HepG2 (cell line): ENCODE measurements around the gene SHROOM1. TPM values are rescaled to one million over a fixed set of nuclear protein-coding genes. Genes with fewer than 3 reads are reported as not detected.

Experiments used
- ELF1 ChIP-seq: sonication (generic); formaldehyde crosslinking; IDR thresholded peaks from 2 replicates; pipeline ENCODE4 v1.4.0; 2020; ENCODE audit warnings: missing genetic modification reagents
- FLYWCH1 ChIP-seq: sonication (generic); formaldehyde crosslinking; IDR thresholded peaks from 2 replicates; pipeline ENCODE4 v1.8.1; 2023; ENCODE audit warnings: mild to moderate bottlenecking, missing genetic modification reagents
- FOXO1 ChIP-seq: sonication (generic); formaldehyde crosslinking; IDR thresholded peaks from 2 replicates; pipeline ENCODE4 v1.4.0; 2020; ENCODE audit warnings: missing genetic modification reagents
- FOXO4 ChIP-seq: sonication (generic); formaldehyde crosslinking; conservative IDR thresholded peaks from 2 replicates; pipeline ENCODE4 v1.8.1; 2023; ENCODE audit warnings: missing genetic modification reagents
- HDAC1 ChIP-seq: sonication (generic); formaldehyde crosslinking; IDR thresholded peaks from 2 replicates; pipeline ENCODE4 v1.5.1; 2020; ENCODE audit warnings: mild to moderate bottlenecking, missing genetic modification reagents
- HNF1B ChIP-seq: sonication (generic); formaldehyde crosslinking; IDR thresholded peaks from 2 replicates; pipeline ENCODE4 v1.5.1; 2020; ENCODE audit warnings: mild to moderate bottlenecking, moderate library complexity, missing genetic modification reagents
- HNF4G ChIP-seq, 2 experiments: sonication (generic) in 1 of 2; formaldehyde crosslinking in 1 of 2; IDR thresholded peaks; 2 replicates each; pipeline versions ENCODE4 v1.4.0 to v1.6.1; 2011 to 2020; ENCODE audit warnings: borderline replicate concordance in 2 of 2, low read depth in 2 of 2, mild to moderate bottlenecking in 2 of 2, low read length in 1 of 2, missing genetic modification reagents in 1 of 2, moderate library complexity in 1 of 2
- KMT2B ChIP-seq: IDR thresholded peaks from 2 replicates; pipeline ENCODE4 v1.6.1; 2016; ENCODE audit warnings: missing genetic modification reagents, missing compliant biosample characterization
- NFKBIZ ChIP-seq: IDR thresholded peaks from 2 replicates; pipeline ENCODE4 v1.6.1; 2018; ENCODE audit warnings: missing genetic modification reagents, missing compliant biosample characterization
- NR2F1 ChIP-seq, 2 experiments: fragments of 450-650 bp in 1 of 2; formaldehyde crosslinking in 1 of 2; IDR thresholded peaks; 2 replicates each; pipeline versions ENCODE4 v1.5.0 to v1.6.1; 2016 to 2020; ENCODE audit warnings: mild to moderate bottlenecking in 1 of 2, missing compliant biosample characterization in 1 of 2, missing genetic modification reagents in 1 of 2, moderate library complexity in 1 of 2
- PITX1 ChIP-seq: sonication (generic); formaldehyde crosslinking; IDR thresholded peaks from 2 replicates; pipeline ENCODE4 v1.5.1; 2020; ENCODE audit warnings: mild to moderate bottlenecking, missing genetic modification reagents
- PPARG ChIP-seq: conservative IDR thresholded peaks from 2 replicates; pipeline ENCODE4 v1.6.1; 2016; ENCODE audit warnings: missing biosample characterization, missing genetic modification reagents
- RXRB ChIP-seq: IDR thresholded peaks from 2 replicates; pipeline ENCODE4 v1.6.1; 2016; ENCODE audit warnings: borderline replicate concordance, missing genetic modification reagents, missing compliant biosample characterization
- SNAPC2 ChIP-seq: sonication (generic); formaldehyde crosslinking; IDR thresholded peaks from 2 replicates; pipeline ENCODE4 v1.8.1; 2022; ENCODE audit warnings: mild to moderate bottlenecking, missing genetic modification reagents
- SP140L ChIP-seq: sonication (generic); formaldehyde crosslinking; IDR thresholded peaks from 2 replicates; pipeline ENCODE4 v1.4.0; 2020; ENCODE audit warnings: missing genetic modification reagents, borderline replicate concordance
- TBL1XR1 ChIP-seq: fragments of 150-350 bp; IDR thresholded peaks from 2 replicates; pipeline ENCODE4 v1.6.1; 2014; ENCODE audit warnings: borderline replicate concordance, low read length; ENCODE audit not compliant: partially characterized antibody
- TCF12 ChIP-seq, 2 experiments: fragments of 450-650 bp in 1 of 2; sonication (generic) in 1 of 2; formaldehyde crosslinking in 1 of 2; IDR thresholded peaks; 2 replicates each; pipeline versions ENCODE4 v1.6.1 to v1.8.0; 2017 to 2022; ENCODE audit warnings: antibody characterized with exemption in 1 of 2, mild to moderate bottlenecking in 1 of 2, missing genetic modification reagents in 1 of 2, moderate library complexity in 1 of 2
- WIZ ChIP-seq: sonication (generic); formaldehyde crosslinking; IDR thresholded peaks from 2 replicates; pipeline ENCODE4 v1.5.1; 2020; ENCODE audit warnings: mild to moderate bottlenecking, missing genetic modification reagents
- ZFY ChIP-seq: sonication (generic); formaldehyde crosslinking; IDR thresholded peaks from 2 replicates; pipeline ENCODE4 v1.4.0; 2020; ENCODE audit warnings: missing genetic modification reagents
- ZKSCAN1 ChIP-seq: fragments of 150-350 bp; IDR thresholded peaks from 2 replicates; pipeline ENCODE4 v1.6.1; 2014; ENCODE audit warnings: low read length
- ZNF121 ChIP-seq: sonication (generic); formaldehyde crosslinking; IDR thresholded peaks from 2 replicates; pipeline ENCODE4 v1.5.0; 2020; ENCODE audit warnings: mild to moderate bottlenecking, missing genetic modification reagents
- ZNF264 ChIP-seq: sonication (generic); formaldehyde crosslinking; IDR thresholded peaks from 2 replicates; pipeline ENCODE4 v1.4.0; 2020; ENCODE audit warnings: missing genetic modification reagents
- ZNF567 ChIP-seq: sonication (generic); formaldehyde crosslinking; IDR thresholded peaks from 2 replicates; pipeline ENCODE4 v1.8.1; 2023; ENCODE audit warnings: mild to moderate bottlenecking, missing genetic modification reagents, borderline replicate concordance
- ZNF644 ChIP-seq: IDR thresholded peaks from 2 replicates; pipeline ENCODE4 v1.6.1; 2016; ENCODE audit warnings: low read depth
- polyA plus RNA-seq, 8 experiments: library from polyadenylated mRNA; depleted of rRNA in 3 of 8; stranded (reverse) in 7 of 8; unstranded in 1 of 8; fragments of >200 nt; fragmentation: Illumina TruSeq in 4 of 8; extraction: Trizol in 4 of 8; gene quantifications; 2 replicates each; pipeline versions ENCODE4 v1.2.1 to v1.2.3, GENCODE V29; 2011 to 2016; ENCODE audit warnings: low read depth in 4 of 8, missing spikeins in 1 of 8, mixed read lengths in 1 of 8; ENCODE audit not compliant: insufficient read depth in 1 of 8
- total RNA-seq, 5 experiments: library from RNA; depleted of rRNA; stranded (reverse); fragments of >200 nt; fragmentation: Illumina TruSeq; extraction: Trizol; gene quantifications; 2 replicates each; pipeline ENCODE4 v1.2.3, GENCODE V29; 2016; ENCODE audit warnings: low read depth in 1 of 5
- TF ChIP-seq, protein P1 (sequence below): sonication (generic); formaldehyde crosslinking; IDR thresholded peaks from 2 replicates; pipeline ENCODE4 v1.4.0; 2020; ENCODE audit warnings: missing genetic modification reagents

SHROOM1 gene
- total and polyA plus RNA-seq, 2 of the 13 experiments (the other 11 are each of a cell fraction or from before 2014, with no cell fraction given) = 18.2 to 25.7 TPM

DNA sequence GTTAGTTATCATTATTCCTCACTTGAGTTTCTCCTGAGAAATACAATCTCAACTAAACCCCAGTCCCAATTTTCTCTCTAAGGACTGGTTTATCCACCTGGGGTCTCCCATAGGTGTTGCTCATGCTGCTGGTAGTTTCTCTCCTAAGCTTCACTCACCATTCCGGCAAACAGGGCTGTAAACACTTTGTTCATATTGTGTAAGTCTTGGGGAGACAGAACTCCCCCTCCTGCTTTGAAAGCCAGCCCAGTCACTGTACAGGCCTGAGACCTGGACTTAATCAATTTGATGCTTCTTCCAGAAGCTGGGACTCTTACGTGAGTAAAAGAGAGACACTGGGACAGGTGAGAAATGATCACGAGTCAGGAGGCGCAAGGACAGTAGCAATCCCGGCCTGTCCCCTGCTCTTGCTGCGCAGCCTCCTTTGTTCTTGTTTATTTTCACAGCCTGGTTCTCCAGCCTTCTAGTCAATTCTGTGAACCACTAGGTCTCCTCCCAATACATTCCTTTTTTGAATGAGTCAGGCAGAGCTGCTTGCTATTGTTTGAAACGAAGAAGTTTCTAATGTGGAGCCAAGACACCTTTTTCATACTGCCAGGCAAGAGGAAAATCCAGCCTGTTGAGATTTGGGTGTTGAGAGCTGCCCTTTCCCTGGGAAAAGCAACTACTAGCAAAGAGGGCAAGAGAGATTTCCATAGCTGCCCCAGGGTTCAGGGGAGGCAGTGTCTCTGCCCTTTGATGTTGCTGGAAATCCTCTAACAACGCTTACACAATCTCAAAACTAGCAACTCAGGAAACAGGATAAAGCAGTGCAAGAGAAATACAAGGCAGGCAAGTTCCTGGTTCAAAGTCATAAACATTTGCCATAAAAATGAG, 9.2 kb upstream of the SHROOM1 start (continued):
- TF ChIP-seq ZNF644 (0 out of 2 replicates have a peak, but pooled peaks have one; percentile 53), NR2F1 (CRISPR knock-in tag; IDR thresholded peaks at IDR 0.05) (peak in 1 of 2 experiments; percentile 24; a peak in 1 of 4 replicates), ZFY (CRISPR knock-in tag) (peak; percentile 30), ZNF264 (0 out of 2 replicates have a peak, but pooled peaks have one; percentile 24), ELF1 (CRISPR knock-in tag) (peak; percentile 78), NFKBIZ (CRISPR knock-in tag) (0 out of 2 replicates have a peak, but pooled peaks have one; percentile 62), KMT2B (CRISPR knock-in tag) (0 out of 2 replicates have a peak, but pooled peaks have one; percentile 14), FLYWCH1 (CRISPR knock-in tag) (peak; percentile 20; the same call in 1 of the 2 replicates), HNF1B (CRISPR knock-in tag) (peak; percentile 55; the same call in 1 of the 2 replicates), ZNF567 (peak; percentile 51; the same call in 1 of the 2 replicates), ZNF121 (CRISPR knock-in tag) (no peak), PPARG (peak; percentile 62), SNAPC2 (CRISPR knock-in tag) (peak; percentile 47; the same call in 1 of the 2 replicates), PITX1 (CRISPR knock-in tag) (peak; percentile 68), TBL1XR1 (no peak), FOXO4 (CRISPR knock-in tag) (0 out of 2 replicates have a peak, but pooled peaks have one; percentile 42), ZKSCAN1 (0 out of 2 replicates have a peak, but pooled peaks have one; percentile 23), WIZ (peak; percentile 65), HNF4G (IDR thresholded peaks at IDR 0.05; ENCODE audit: borderline replicate concordance, low read depth, low read length) (peak; percentile 77), HNF4G (CRISPR knock-in tag; IDR thresholded peaks at IDR 0.05; ENCODE audit: borderline replicate concordance, low read depth) (0 out of 2 replicates have a peak, but pooled peaks have one; percentile 49), SP140L (CRISPR knock-in tag) (no peak), RXRB (CRISPR knock-in tag) (peak; percentile 90), HDAC1 (CRISPR knock-in tag) (peak; percentile 74; the same call in 1 of the 2 replicates), FOXO1 (peak; percentile 80; the same call in 1 of the 2 replicates), TCF12 (IDR thresholded peaks at IDR 0.05) (no peak), TCF12 (CRISPR knock-in tag; IDR thresholded peaks at IDR 0.05) (0 out of 2 replicates have a peak, but pooled peaks have one; percentile 23)
- TF ChIP-seq, protein P1, sequence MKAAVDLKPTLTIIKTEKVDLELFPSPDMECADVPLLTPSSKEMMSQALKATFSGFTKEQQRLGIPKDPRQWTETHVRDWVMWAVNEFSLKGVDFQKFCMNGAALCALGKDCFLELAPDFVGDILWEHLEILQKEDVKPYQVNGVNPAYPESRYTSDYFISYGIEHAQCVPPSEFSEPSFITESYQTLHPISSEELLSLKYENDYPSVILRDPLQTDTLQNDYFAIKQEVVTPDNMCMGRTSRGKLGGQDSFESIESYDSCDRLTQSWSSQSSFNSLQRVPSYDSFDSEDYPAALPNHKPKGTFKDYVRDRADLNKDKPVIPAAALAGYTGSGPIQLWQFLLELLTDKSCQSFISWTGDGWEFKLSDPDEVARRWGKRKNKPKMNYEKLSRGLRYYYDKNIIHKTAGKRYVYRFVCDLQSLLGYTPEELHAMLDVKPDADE (CRISPR knock-in tag) = no peak
